ENCODE data around the gene ELF3. TPM values are rescaled to one million over a fixed set of nuclear protein-coding genes. Genes with fewer than 3 reads are reported as not detected.
A peak's percentile ranks its signal among the peaks of the same experiment; 100 is the strongest.

The ELF3 gene
- total and polyA plus RNA-seq, 10 of the 15 experiments (the other 5 are each of a cell fraction or from before 2014, with no cell fraction given): 0.07 to 14.3 (median 0.58) TPM; not detected in 1

- TF ChIP-seq CUX1 (IDR thresholded peaks at IDR 0.05; ENCODE audit: insufficient replicate concordance, low read depth, low read length) (no peak), NR2C2 (IDR thresholded peaks at IDR 0.05; ENCODE audit: borderline replicate concordance, control insufficient read depth, insufficient read length, low read depth) (no peak), ZNF24 (IDR thresholded peaks at IDR 0.05) (no peak), SMC3 (IDR thresholded peaks at IDR 0.05; ENCODE audit: borderline replicate concordance, low read length) (no peak), ETV6 (conservative IDR thresholded peaks at IDR 0.05 in 1 of 2, IDR thresholded peaks at IDR 0.05 in 1 of 2; ENCODE audit: borderline replicate concordance in 1 of 2, low read depth in 1 of 2) (no peak; a peak in 1 of 4 replicates), JUND (IDR thresholded peaks at IDR 0.05; ENCODE audit: low read depth, low read length) (no peak), USF2 (IDR thresholded peaks at IDR 0.05; ENCODE audit: borderline replicate concordance, low read depth, low read length) (no peak), NFYB (IDR thresholded peaks at IDR 0.05; ENCODE audit: insufficient read depth, low read depth, low read length) (no peak), CHD4 (IDR thresholded peaks at IDR 0.05) (no peak), EZH2 (IDR thresholded peaks at IDR 0.05; ENCODE audit: borderline replicate concordance, control insufficient read depth, low read depth, low read length) (no peak), NKRF (conservative IDR thresholded peaks at IDR 0.05) (peak; percentile 80), SPI1 (IDR thresholded peaks at IDR 0.05; ENCODE audit: borderline replicate concordance, insufficient read depth, low read depth, low read length) (peak; percentile 25; the same call in 1 of the 2 replicates), ATF2 (IDR thresholded peaks at IDR 0.05; ENCODE audit: low read length) (no peak), SREBF1 (IDR thresholded peaks at IDR 0.05; ENCODE audit: low read length) (no peak), PKNOX1 (IDR thresholded peaks at IDR 0.05) (peak; percentile 10; the same call in 1 of the 2 replicates), RCOR1 (conservative IDR thresholded peaks at IDR 0.05; ENCODE audit: low read depth, low read length) (no peak), MXI1 (IDR thresholded peaks at IDR 0.05; ENCODE audit: low read depth, low read length) (no peak), IKZF2 (IDR thresholded peaks at IDR 0.05) (peak; percentile 77 to 82)
Observed at GRCh38 chr1:201982623-201983379, 27.6 kb upstream of the ELF3 start, which contains the start of gene RNPEP (continued).
